ENCODE data around the gene YY1. TPM values are rescaled to one million over a fixed set of nuclear protein-coding genes. Genes with fewer than 3 reads are reported as not detected.

The YY1 gene
- polyA plus RNA-seq, 2 of the 4 experiments (the other 2 are of a cell fraction) = 58.4 to 65.8 TPM

- CTCF ChIA-PET = interaction anchor here (0.6 to 0.9 kb wide), 2 partner anchors 49 to 358 kb away, joined by 3 read pairs; no protein-coding TSS in a partner anchor
- FAIRE-seq = no peak
Observed at GRCh38 chr14:100201701-100202100, 37.2 kb upstream of the YY1 start.

GRCh38 chr14:100202712-100203111 is 36.2 kb upstream of the YY1 start:
- FAIRE-seq (no peak), ATAC-seq (no peak), DNase-seq (ENCODE audit: low read depth in 1 of 2, low spot score in 1 of 2) (no peak)
- H3K4me3 ChIP-seq = no peak overlapping the region
- POLR2A ChIA-PET = interaction anchor here (0.6 kb wide), 1 partner anchor 519 kb away, joined by 3 read pairs; the partner anchor contains the start of gene CYP46A1
- CTCF ChIA-PET = interaction anchor here (0.9 to 4.2 kb wide), 3 partner anchors 10 to 48 kb away, joined by 3 to 53 read pairs (median 3); no protein-coding TSS in a partner anchor
- no peaks in the 10 kb centered on the region for H3K9me3 ChIP-seq
- H3K4me2 ChIP-seq = no peak overlapping the region
- TF ChIP-seq ESRRA (IDR thresholded peaks at IDR 0.05; ENCODE audit: borderline replicate concordance, low read length) (no peak), CBX2 (IDR thresholded peaks at IDR 0.05; ENCODE audit: borderline replicate concordance, low read depth) (no peak), CTCF (IDR thresholded peaks at IDR 0.05) (no peak), NR3C1 (IDR thresholded peaks at IDR 0.05) (no peak), GATA3 (IDR thresholded peaks at IDR 0.05; ENCODE audit: borderline replicate concordance) (no peak), EHF (CRISPR knock-in tag; IDR thresholded peaks at IDR 0.05) (no peak), MAFK (IDR thresholded peaks at IDR 0.05; ENCODE audit: partially characterized antibody) (no peak), RARB (CRISPR knock-in tag; IDR thresholded peaks at IDR 0.05) (no peak), ELK1 (IDR thresholded peaks at IDR 0.05; ENCODE audit: low read depth, low read length) (no peak), HOXA7 (CRISPR knock-in tag; IDR thresholded peaks at IDR 0.05) (no peak), MAZ (IDR thresholded peaks at IDR 0.05; ENCODE audit: borderline replicate concordance, low read depth, low read length) (no peak), RFX5 (IDR thresholded peaks at IDR 0.05) (no peak), MAX (IDR thresholded peaks at IDR 0.05) (no peak), REST (IDR thresholded peaks at IDR 0.05) (no peak), MYC (IDR thresholded peaks at IDR 0.05; ENCODE audit: borderline replicate concordance, low read length) (no peak), FOSB (CRISPR knock-in tag; IDR thresholded peaks at IDR 0.05) (no peak)
- TF ChIP-seq, protein P1, sequence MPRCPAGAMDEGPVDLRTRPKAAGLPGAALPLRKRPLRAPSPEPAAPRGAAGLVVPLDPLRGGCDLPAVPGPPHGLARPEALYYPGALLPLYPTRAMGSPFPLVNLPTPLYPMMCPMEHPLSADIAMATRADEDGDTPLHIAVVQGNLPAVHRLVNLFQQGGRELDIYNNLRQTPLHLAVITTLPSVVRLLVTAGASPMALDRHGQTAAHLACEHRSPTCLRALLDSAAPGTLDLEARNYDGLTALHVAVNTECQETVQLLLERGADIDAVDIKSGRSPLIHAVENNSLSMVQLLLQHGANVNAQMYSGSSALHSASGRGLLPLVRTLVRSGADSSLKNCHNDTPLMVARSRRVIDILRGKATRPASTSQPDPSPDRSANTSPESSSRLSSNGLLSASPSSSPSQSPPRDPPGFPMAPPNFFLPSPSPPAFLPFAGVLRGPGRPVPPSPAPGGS (IDR thresholded peaks at IDR 0.05) = no peak
- TF ChIP-seq, protein P2, sequence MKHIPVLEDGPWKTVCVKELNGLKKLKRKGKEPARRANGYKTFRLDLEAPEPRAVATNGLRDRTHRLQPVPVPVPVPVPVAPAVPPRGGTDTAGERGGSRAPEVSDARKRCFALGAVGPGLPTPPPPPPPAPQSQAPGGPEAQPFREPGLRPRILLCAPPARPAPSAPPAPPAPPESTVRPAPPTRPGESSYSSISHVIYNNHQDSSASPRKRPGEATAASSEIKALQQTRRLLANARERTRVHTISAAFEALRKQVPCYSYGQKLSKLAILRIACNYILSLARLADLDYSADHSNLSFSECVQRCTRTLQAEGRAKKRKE (CRISPR knock-in tag; IDR thresholded peaks at IDR 0.05; ENCODE audit: low read depth) = no peak
- TF ChIP-seq, protein P3, sequence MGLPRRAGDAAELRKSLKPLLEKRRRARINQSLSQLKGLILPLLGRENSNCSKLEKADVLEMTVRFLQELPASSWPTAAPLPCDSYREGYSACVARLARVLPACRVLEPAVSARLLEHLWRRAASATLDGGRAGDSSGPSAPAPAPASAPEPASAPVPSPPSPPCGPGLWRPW (IDR thresholded peaks at IDR 0.05) = no peak
- H3K4me1 ChIP-seq = peaks cover 22% of the 10 kb centered on the region
- H3K27ac ChIP-seq = 0 out of 6 replicates have a peak overlapping the region, but pooled peaks of 1 of the 2 experiments have one; percentile 6
- 50% methylated on average over 4 of the region's 4 CpGs for WGBS (ENCODE audit: missing lambda C conversion rate)

More at GRCh38 chr14:100201701-100202100, 37.2 kb upstream of the YY1 start:
- DNase-seq (ENCODE audit: low read depth in 1 of 2, low spot score in 1 of 2) (no peak), ATAC-seq (no peak)
- 84% methylated on average over 5 of the region's 5 CpGs for WGBS (ENCODE audit: missing lambda C conversion rate)
- no peak overlapping the region for H3K4me3 ChIP-seq
- POLR2A ChIA-PET = no interaction called here
- H3K27ac ChIP-seq = no peak overlapping the region
- H3K4me1 ChIP-seq = peaks cover 22% of the 10 kb centered on the region
- TF ChIP-seq PHF8 (IDR thresholded peaks at IDR 0.05; ENCODE audit: borderline replicate concordance, low read depth) (no peak), ZFP36 (IDR thresholded peaks at IDR 0.05; ENCODE audit: borderline replicate concordance, partially characterized antibody) (no peak), HOXB5 (CRISPR knock-in tag; IDR thresholded peaks at IDR 0.05) (no peak), EP300 (IDR thresholded peaks at IDR 0.05) (no peak), EHF (CRISPR knock-in tag; IDR thresholded peaks at IDR 0.05) (no peak), BHLHE40 (IDR thresholded peaks at IDR 0.05; ENCODE audit: low read depth, low read length) (no peak), ZC3H11A (IDR thresholded peaks at IDR 0.05) (no peak)
- TF ChIP-seq, protein P4, sequence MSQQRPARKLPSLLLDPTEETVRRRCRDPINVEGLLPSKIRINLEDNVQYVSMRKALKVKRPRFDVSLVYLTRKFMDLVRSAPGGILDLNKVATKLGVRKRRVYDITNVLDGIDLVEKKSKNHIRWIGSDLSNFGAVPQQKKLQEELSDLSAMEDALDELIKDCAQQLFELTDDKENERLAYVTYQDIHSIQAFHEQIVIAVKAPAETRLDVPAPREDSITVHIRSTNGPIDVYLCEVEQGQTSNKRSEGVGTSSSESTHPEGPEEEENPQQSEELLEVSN (IDR thresholded peaks at IDR 0.05; ENCODE audit: borderline replicate concordance, low read depth) = no peak
- H3K9me3 ChIP-seq = no peaks in the 10 kb centered on the region
- H3K4me2 ChIP-seq = no peak overlapping the region

Data from A549 (cell line).